Measurements from ENCODE around the gene VSX1.

VSX1 gene

GRCh38 chr20:25125636-25126035 is 43.7 kb upstream of the VSX1 start:
- DNase-seq (ENCODE audit: low spot score): no peak
- in situ Hi-C loops (cut with MboI; ENCODE audit: low sequenced_read_pairs, unreplicated experiment): no loop called here
- TF ChIP-seq CTCF (IDR thresholded peaks at IDR 0.05; ENCODE audit: borderline replicate concordance, control extremely low read depth, extremely low read depth, insufficient read depth, missing control alignments): no peak

DNA sequence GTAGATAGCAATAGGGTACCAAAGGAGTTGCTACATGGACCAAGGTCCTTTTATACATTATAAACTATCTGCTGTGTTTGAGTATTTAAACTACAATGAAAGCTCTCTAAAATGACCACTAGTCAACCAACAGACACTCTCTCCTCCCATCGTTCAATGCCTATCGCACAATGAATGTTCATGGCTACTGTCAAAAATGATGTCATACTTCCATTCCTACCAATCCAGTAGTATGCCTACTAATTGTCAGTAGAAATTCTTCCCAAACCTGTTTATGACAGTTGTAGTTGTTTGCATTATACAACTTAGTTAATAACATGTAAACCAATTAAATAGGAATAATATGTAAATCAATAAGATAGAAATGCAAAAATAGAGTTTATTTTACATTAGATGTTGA is 39.0 kb upstream of the VSX1 start:
- DNase-seq (ENCODE audit: low spot score): no peak
- in situ Hi-C loops (cut with MboI; ENCODE audit: low sequenced_read_pairs, unreplicated experiment): no loop called here

DNA sequence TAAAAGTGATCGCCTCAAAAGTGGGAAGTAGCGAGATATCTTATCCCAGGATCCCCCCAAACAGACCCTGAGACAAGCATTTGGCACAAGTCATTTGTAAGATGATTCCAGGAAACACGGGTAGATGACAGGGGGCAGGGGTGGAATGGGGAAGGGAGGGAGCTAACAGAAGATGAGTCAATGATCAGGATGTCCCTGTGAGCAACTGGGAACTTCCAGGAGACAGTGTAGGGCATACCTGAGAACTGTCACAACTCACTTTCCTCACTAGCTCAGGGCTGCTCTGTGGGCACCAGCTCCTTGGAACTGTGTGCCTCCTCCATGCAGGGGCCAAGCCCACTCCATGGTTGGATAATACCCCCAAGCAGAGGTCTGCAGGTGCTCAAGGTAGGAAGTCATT is 38.5 kb upstream of the VSX1 start:
- DNase-seq (ENCODE audit: low spot score): no peak

More for the DNA sequence above, 39.0 kb upstream of the VSX1 start:
- TF ChIP-seq CTCF (IDR thresholded peaks at IDR 0.05; ENCODE audit: borderline replicate concordance, control extremely low read depth, extremely low read depth, insufficient read depth, missing control alignments): no peak

GRCh38 chr20:25118529-25118928 is 36.6 kb upstream of the VSX1 start:
- no peak for TF ChIP-seq CTCF (IDR thresholded peaks at IDR 0.05; ENCODE audit: borderline replicate concordance, control extremely low read depth, extremely low read depth, insufficient read depth, missing control alignments)
- in situ Hi-C loops (cut with MboI; ENCODE audit: low sequenced_read_pairs, unreplicated experiment): no loop called here
- DNase-seq (ENCODE audit: low spot score): no peak

More for the DNA sequence above, 38.5 kb upstream of the VSX1 start:
- in situ Hi-C loops (cut with MboI; ENCODE audit: low sequenced_read_pairs, unreplicated experiment): no loop called here
- TF ChIP-seq CTCF (IDR thresholded peaks at IDR 0.05; ENCODE audit: borderline replicate concordance, control extremely low read depth, extremely low read depth, insufficient read depth, missing control alignments): no peak

- no peak for TF ChIP-seq CTCF (IDR thresholded peaks at IDR 0.05; ENCODE audit: borderline replicate concordance, control extremely low read depth, extremely low read depth, insufficient read depth, missing control alignments)
- no peak for DNase-seq (ENCODE audit: low spot score)
- in situ Hi-C loops (cut with MboI; ENCODE audit: low sequenced_read_pairs, unreplicated experiment): no loop called here
These were observed 36.0 kb upstream of the VSX1 start for GRCh38 chr20:25117990-25118389.

GRCh38 chr20:25116739-25117458 is 35.0 kb upstream of the VSX1 start:
- no peak for TF ChIP-seq CTCF (IDR thresholded peaks at IDR 0.05; ENCODE audit: borderline replicate concordance, control extremely low read depth, extremely low read depth, insufficient read depth, missing control alignments)
- no peak for DNase-seq (ENCODE audit: low spot score)
- in situ Hi-C loops (cut with MboI; ENCODE audit: low sequenced_read_pairs, unreplicated experiment): no loop called here

Data from GM13976 (cell line).